PC-9 (cell line): ENCODE results near the gene RPL36A. TPM values are rescaled to one million over a fixed set of nuclear protein-coding genes. Genes with fewer than 3 reads are reported as not detected.

ENCODE experiments used
- BruUV-seq: library from RNA; stranded (reverse); fragments of 400-500 nt; replicated peaks from 2 replicates; lab custom pipeline; 2021; lab: Mats Ljungman, UMichigan
- CTCF ChIA-PET: fragments of 300-600 bp; sonication (Branson Sonifier 250); formaldehyde crosslinking; loops from one replicate; lab custom pipeline; 2022; ENCODE audit warnings: antibody characterized with exemption; lab: Charles Lee
- POLR2A ChIA-PET: fragments of 300-600 bp; sonication (Branson Sonifier 250); formaldehyde crosslinking; loops from one replicate; lab custom pipeline; 2022; ENCODE audit warnings: antibody characterized with exemption; ENCODE audit not compliant: unreplicated experiment; lab: Charles Lee
- DNase-seq, 2 experiments: peaks; one replicate each; pipeline versions ENCODE4 v3.0.0 to v3.0.0-alpha.2; 2015 to 2022; ENCODE audit warnings: mixed read lengths in 1 of 2
- H2AFZ ChIP-seq: fragments of 200-600 bp; sonication (generic); 2 replicates; pipeline ENCODE4 v1.8.1; 2017; ENCODE audit warnings: antibody characterized with exemption
- H3F3A ChIP-seq: fragments of 200-600 bp; sonication (generic); 2 replicates; pipeline ENCODE4 v1.8.1; 2017; ENCODE audit warnings: antibody characterized with exemption, mild to moderate bottlenecking, low read depth; ENCODE audit not compliant: insufficient read depth
- H3K27ac ChIP-seq: fragments of 200-600 bp; sonication (generic); 2 replicates; pipeline ENCODE4 v1.6.1; 2016; ENCODE audit warnings: mixed run types
- H3K27me3 ChIP-seq: fragments of 200-600 bp; sonication (generic); 2 replicates; pipeline ENCODE4 v1.6.1; 2016; ENCODE audit warnings: low read depth, mixed run types; ENCODE audit not compliant: insufficient read depth
- H3K36me3 ChIP-seq: fragments of 200-600 bp; sonication (generic); 2 replicates; pipeline ENCODE4 v1.6.1; 2016; ENCODE audit warnings: low read depth, mixed run types
- H3K4me1 ChIP-seq: fragments of 200-600 bp; sonication (generic); replicated peaks from 2 replicates; pipeline ENCODE4 v1.6.1; 2016; ENCODE audit warnings: mixed run types; ENCODE audit not compliant: insufficient read depth
- H3K4me2 ChIP-seq: fragments of 200-600 bp; sonication (generic); 2 replicates; pipeline ENCODE4 v1.6.1; 2017; ENCODE audit warnings: mixed run types
- H3K4me3 ChIP-seq: fragments of 200-600 bp; sonication (generic); 2 replicates; pipeline ENCODE4 v1.6.1; 2016; ENCODE audit warnings: mixed run types
- H3K79me2 ChIP-seq: fragments of 200-600 bp; sonication (generic); 2 replicates; pipeline ENCODE4 v1.6.1; 2017; ENCODE audit warnings: low read depth, mixed run types
- H3K9me2 ChIP-seq: fragments of 200-600 bp; sonication (generic); 2 replicates; pipeline ENCODE4 v1.8.1; 2017; ENCODE audit warnings: mild to moderate bottlenecking; ENCODE audit not compliant: insufficient read depth
- H3K9me3 ChIP-seq: fragments of 200-600 bp; sonication (generic); 2 replicates; pipeline ENCODE4 v1.8.1; 2016; ENCODE audit warnings: low read depth; ENCODE audit not compliant: insufficient read depth
- H4K20me1 ChIP-seq: fragments of 200-600 bp; sonication (generic); 2 replicates; pipeline ENCODE4 v1.8.1; 2017; ENCODE audit not compliant: insufficient read depth
- EZH2 ChIP-seq: fragments of 200-600 bp; sonication (generic); IDR thresholded peaks from 2 replicates; pipeline ENCODE4 v1.8.0; 2017; ENCODE audit warnings: antibody characterized with exemption, low read depth
- intact Hi-C: fragments of 100-400 bp; cut with micrococcal nuclease; formaldehyde crosslinking; loops from one replicate; pipeline ENCODE4 v1.10.0; 2022; ENCODE audit not compliant: unreplicated experiment
- total RNA-seq: library from RNA; stranded (reverse); gene quantifications from 2 replicates; pipeline ENCODE4 v1.2.3, GENCODE V29; 2021
- TF ChIP-seq, protein P1 (sequence below): fragments of 200-600 bp; sonication (generic); conservative IDR thresholded peaks from 2 replicates; pipeline ENCODE4 v1.6.1; 2017; ENCODE audit warnings: mixed run types, antibody characterized with exemption, mild to moderate bottlenecking, moderate library complexity

RPL36A gene
- total RNA-seq, 1 experiment from 2014 or later = 299 TPM

DNA sequence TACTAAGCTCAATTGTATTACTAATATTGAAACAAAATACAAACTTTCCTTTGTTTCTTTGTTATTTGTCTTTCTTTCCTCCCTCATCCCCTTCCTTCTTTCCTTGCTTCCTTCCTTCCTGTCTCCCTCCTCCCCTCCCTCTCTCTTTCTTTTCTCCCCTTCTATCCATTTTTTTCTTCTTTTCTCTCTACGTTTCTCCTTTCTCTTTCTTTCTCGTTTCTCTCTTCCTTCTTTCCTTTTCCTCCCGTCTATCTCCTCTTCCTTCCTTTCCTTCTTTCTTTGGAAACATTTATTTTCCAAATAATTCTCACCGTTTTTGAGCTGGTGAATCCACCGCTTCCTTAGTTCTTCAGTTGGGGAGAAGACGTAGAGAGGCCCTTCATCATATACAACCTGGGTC lies 21.1 kb upstream of the RPL36A start:
- no peak for TF ChIP-seq EZH2
- TF ChIP-seq, protein P1, sequence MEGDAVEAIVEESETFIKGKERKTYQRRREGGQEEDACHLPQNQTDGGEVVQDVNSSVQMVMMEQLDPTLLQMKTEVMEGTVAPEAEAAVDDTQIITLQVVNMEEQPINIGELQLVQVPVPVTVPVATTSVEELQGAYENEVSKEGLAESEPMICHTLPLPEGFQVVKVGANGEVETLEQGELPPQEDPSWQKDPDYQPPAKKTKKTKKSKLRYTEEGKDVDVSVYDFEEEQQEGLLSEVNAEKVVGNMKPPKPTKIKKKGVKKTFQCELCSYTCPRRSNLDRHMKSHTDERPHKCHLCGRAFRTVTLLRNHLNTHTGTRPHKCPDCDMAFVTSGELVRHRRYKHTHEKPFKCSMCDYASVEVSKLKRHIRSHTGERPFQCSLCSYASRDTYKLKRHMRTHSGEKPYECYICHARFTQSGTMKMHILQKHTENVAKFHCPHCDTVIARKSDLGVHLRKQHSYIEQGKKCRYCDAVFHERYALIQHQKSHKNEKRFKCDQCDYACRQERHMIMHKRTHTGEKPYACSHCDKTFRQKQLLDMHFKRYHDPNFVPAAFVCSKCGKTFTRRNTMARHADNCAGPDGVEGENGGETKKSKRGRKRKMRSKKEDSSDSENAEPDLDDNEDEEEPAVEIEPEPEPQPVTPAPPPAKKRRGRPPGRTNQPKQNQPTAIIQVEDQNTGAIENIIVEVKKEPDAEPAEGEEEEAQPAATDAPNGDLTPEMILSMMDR = no peak
- ChIA-PET POLR2A (no interaction called here), CTCF (interaction anchor here (0.7 kb wide), 1 partner anchor 9 kb away, joined by 4 read pairs; no protein-coding TSS in a partner anchor)
- DNase-seq = no peak
- Histone ChIP-seq H3F3A (no peaks in the 10 kb centered on the region), H3K27ac (no peak overlapping the region), H2AFZ (no peak overlapping the region), H3K4me3 (no peak overlapping the region), H3K79me2 (no peaks in the 10 kb centered on the region), H3K9me3 (no peaks in the 10 kb centered on the region), H3K4me2 (no peak overlapping the region), H3K36me3 (no peaks in the 10 kb centered on the region), H4K20me1 (no peaks in the 10 kb centered on the region), H3K27me3 (no peaks in the 10 kb centered on the region), H3K9me2 (no peaks in the 10 kb centered on the region), H3K4me1 (no peaks in the 10 kb centered on the region)
- no TSS peak for BruUV-seq
- intact Hi-C loops = no loop called here

DNA sequence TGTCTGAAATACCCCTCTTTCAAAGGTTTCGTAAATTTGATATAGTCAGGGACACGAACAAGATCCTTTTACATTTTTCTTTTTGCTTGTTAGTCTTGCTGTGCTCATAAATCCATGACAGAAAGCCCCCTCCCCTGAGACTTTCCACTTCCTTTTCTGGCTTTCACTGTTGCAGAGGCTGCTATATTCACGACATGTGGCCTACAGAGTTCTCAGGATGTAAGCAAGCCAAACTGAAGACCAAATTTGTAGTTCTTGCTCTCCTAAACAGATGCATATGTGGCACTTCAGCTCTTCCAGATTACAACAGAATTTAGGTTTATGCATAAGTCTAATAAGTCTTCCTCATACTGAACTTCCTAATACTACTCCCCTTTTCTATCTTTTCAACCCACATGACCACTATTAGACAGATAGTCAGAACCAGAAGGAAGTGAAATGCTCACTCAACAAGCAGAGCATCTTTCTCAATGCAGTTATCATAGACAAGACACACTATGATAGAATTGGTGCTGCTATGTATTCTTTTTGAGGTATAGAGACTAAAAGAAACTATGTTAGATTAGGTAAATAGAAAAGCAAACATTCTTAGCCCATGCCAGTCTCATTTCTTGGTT lies 19.8 kb upstream of the RPL36A start:
- H3K4me3 ChIP-seq = no peak overlapping the region
- H3F3A ChIP-seq = no peaks in the 10 kb centered on the region
- no peak for DNase-seq
- ChIA-PET POLR2A (no interaction called here), CTCF (no interaction called here)
- H4K20me1 ChIP-seq = no peaks in the 10 kb centered on the region
- no peaks in the 10 kb centered on the region for H3K9me2 ChIP-seq
- H3K4me1 ChIP-seq = no peaks in the 10 kb centered on the region
- H3K27ac ChIP-seq = no peak overlapping the region
- H3K79me2 ChIP-seq = no peaks in the 10 kb centered on the region
- H3K9me3 ChIP-seq = no peaks in the 10 kb centered on the region
- no peaks in the 10 kb centered on the region for H3K27me3 ChIP-seq
- BruUV-seq = no TSS peak
- H3K36me3 ChIP-seq = no peaks in the 10 kb centered on the region
- TF ChIP-seq, protein P1 = no peak
- TF ChIP-seq EZH2 = no peak
- intact Hi-C loops = no loop called here
- H2AFZ ChIP-seq = no peak overlapping the region
- no peak overlapping the region for H3K4me2 ChIP-seq

DNA sequence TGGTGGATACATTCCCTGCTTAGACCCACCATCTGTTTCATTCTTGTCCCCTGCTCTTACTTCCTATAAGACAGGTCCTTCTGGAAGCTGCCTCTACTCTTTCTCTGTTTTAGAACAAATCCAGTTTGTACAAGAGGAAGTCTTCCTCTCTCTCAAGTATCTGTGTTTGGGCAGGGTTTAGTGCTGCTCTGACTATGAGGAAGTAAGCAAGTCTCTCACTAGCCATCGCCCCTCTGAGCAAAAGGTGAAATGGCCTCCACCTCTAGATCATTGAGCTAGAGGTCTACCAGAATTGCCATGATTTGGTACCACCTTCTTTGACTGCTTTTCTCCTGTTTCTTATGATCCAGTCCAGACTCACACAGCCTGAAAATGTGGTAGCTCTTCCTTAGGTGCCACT lies 13.3 kb upstream of the RPL36A start:
- ChIA-PET POLR2A (no interaction called here), CTCF (interaction anchor here (0.6 kb wide), 1 partner anchor 31 kb away, joined by 3 read pairs; no protein-coding TSS in a partner anchor)
- no peaks in the 10 kb centered on the region for H3K27me3 ChIP-seq
- no peak for DNase-seq
- H3K4me2 ChIP-seq = no peak overlapping the region
- H3F3A ChIP-seq = no peaks in the 10 kb centered on the region
- TF ChIP-seq EZH2 = no peak
- TF ChIP-seq, protein P1 = no peak
- H3K9me2 ChIP-seq = no peaks in the 10 kb centered on the region
- no peak overlapping the region for H3K27ac ChIP-seq
- H3K79me2 ChIP-seq = no peaks in the 10 kb centered on the region
- no TSS peak for BruUV-seq
- H3K4me3 ChIP-seq = no peak overlapping the region
- no peaks in the 10 kb centered on the region for H4K20me1 ChIP-seq
- no peaks in the 10 kb centered on the region for H3K4me1 ChIP-seq
- no peaks in the 10 kb centered on the region for H3K9me3 ChIP-seq
- intact Hi-C loops = no loop called here
- no peak overlapping the region for H2AFZ ChIP-seq
- no peaks in the 10 kb centered on the region for H3K36me3 ChIP-seq
